Activated CD4-positive, alpha-beta T cell treated with anti-CD3 and anti-CD28 coated beads for 4 hours (primary cell): Measurements from ENCODE around the gene EXOC8.

Source experiments
- DNase-seq, 2 donors: peaks; one replicate each; pipeline ENCODE4 v3.0.0-alpha.2; 2020

Gene EXOC8

DNA sequence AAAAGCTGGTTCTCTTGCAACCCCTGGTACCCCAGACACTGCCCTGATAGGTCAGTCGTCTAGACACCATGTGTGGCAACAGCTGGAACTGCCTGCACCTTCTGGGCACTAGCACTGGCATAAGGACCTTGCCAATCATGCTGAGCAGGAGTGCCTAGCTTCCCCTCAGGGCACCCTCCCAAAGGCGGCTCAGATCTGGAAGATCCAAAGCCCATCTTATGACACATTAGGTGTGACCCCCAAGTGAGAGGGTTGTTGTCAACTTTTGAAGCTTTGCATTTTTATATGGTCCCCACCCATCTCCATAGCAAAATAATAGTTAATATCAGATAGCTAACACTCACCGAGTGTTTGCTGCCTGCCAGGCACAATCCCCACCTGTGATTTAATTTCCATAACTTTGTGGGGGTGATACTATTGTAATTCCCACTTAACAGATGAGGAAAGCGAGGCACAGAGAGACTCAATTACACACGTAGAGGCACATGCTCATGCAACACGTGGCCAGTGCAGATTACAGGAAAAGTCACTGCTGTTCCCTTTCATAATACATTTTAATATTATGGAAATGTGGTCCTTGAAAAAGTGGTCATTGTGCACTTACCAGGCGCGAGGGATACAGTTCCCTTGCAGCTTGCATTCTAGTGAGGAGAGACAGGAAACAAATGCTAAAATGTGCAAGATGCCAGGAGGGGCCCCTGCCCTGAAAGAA is 25.8 kb downstream of the EXOC8 start:
- DNase-seq = no peak

DNA sequence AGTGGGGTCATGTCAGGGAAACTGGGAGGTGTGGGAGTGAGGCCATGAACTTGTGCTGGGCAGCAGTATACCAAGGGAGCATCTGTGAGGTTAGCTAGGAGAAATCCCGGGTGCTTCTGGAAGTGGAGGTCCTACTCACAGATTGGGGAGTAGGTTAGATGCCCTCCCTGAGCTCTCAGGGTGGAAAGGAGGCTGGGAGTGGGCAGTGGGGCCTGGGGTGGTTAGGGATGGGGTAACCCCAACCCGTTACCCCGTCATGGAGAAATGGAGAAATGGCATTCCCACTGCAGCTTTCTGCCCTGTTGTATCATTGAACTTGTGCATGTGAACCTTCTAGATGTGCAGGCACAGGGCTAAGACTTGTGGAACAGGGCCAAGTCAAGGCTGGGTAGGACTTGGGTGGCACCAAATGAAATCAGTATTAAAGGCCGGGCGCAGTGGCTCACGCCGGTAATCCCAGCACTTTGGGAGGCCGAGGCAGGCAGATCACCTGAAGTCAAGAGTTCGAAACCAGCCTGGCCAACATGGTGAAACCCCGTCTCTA is 27.2 kb downstream of the EXOC8 start:
- DNase-seq = no peak

DNA sequence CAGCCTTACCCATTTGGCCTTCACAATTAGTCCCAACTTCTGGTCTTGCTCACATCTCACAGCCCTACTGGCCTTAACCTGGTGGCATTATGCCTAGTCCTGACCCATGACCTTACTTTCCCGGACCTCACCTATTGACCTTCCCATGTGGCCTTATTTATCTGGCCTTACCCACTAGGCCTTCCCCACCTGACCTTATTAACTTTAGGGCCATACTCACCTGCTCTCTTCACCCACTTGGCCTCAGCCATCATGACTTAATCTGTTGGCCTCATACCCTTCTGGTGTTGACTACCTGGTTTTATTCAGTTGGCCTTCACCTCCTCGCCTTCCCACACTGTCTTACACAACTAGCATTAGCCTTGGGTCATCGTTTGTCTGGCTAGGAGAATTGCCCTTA is 35.7 kb downstream of the EXOC8 start:
- no peak for DNase-seq

DNA sequence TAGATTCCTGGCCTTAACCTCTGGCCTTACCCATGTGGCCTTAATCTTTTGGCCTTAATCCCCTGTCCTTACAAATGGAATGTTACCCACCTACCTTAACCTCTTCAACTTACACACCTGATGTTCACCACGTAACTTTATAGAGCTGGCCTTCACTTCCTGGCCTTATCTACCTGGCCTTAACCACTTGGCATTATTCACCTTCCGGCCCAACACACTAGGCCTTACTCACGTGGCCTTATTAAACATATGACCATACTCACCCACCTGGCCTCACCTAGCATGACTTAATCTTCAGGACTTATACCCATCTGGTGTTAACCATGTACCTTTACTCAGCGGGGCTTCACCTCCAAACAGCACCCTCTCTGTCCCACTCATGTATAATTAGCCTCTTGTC is 41.7 kb downstream of the EXOC8 start:
- no peak for DNase-seq

DNA sequence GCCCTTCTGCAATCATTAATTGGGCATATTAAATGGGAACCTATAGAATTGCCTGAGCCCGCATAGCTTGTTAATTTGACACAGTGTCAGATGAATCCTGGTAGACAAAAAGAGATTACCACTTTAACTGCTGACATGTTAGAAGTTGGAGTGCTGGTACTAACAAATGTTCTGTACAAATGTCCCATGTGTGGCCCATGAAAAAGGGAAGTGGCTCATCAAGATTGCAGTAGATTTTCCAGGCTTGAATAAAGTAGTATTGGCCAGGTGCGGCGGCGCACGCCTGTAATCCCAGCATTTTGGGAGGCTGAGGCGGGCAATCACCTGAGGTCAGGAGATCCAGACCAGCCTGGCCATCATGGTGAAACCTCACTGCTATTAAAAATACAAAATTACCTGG is 51.0 kb downstream of the EXOC8 start:
- DNase-seq = no peak

DNA sequence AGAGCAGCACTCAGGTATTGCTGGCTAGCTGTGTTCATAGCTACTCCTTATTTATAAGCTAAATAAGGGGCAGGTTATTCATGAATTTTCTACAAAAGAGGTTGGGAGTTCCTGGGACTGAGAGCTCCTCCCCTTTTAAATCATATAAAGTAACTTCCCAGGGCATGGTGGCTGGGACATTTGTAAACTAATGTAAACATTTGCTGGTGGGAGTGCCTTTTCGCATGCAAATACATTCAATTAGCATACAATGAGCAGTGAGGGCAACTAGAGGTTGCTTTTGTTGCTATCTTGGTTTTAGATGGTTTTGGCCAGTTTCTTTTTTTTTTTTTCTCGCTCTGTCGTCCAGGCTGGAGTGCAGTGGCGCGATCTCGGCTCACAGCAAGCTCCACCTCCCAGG is 53.2 kb downstream of the EXOC8 start:
- no peak for DNase-seq
